H1 (cell line): ENCODE results near the gene FGGY. TPM values are rescaled to one million over a fixed set of nuclear protein-coding genes. Genes with fewer than 3 reads are reported as not detected.

ENCODE experiments used
- ATF3 ChIP-seq: IDR thresholded peaks from 2 replicates; pipeline ENCODE4 v1.6.1; 2011; ENCODE audit warnings: low read depth, mild to moderate bottlenecking, low read length; ENCODE audit not compliant: insufficient read depth
- CHD7 ChIP-seq: fragments of 300-600 bp; sonication (generic); IDR thresholded peaks from 2 replicates; pipeline ENCODE4 v1.7.1; 2012; ENCODE audit warnings: low read length, moderate library complexity, mild to moderate bottlenecking, inconsistent platforms; ENCODE audit not compliant: insufficient replicate concordance
- HDAC2 ChIP-seq, 2 experiments: fragments of 300-600 bp in 1 of 2; sonication (generic) in 1 of 2; IDR thresholded peaks; 2 replicates each; pipeline ENCODE4 v1.6.1; 2011 to 2012; ENCODE audit warnings: low read depth in 2 of 2, low read length in 2 of 2, mild to moderate bottlenecking in 2 of 2, moderate library complexity in 2 of 2, borderline replicate concordance in 1 of 2, inconsistent platforms in 1 of 2
- POLR2A ChIP-seq, 2 experiments: IDR thresholded peaks; 1 replicate in 1 of 2; 2 replicates in 1 of 2; pipeline ENCODE4 v1.6.1; 2011; ENCODE audit warnings: low read depth in 2 of 2, low read length in 2 of 2, mild to moderate bottlenecking in 2 of 2; ENCODE audit errors: control extremely low read depth in 1 of 2
- USF2 ChIP-seq: IDR thresholded peaks from 2 replicates; pipeline ENCODE4 v1.6.1; 2011; ENCODE audit warnings: low read length, improper control_type of control experiment
- ZNF274 ChIP-seq: IDR thresholded peaks from 2 replicates; pipeline ENCODE4 v1.7.0; 2012; ENCODE audit warnings: low read length, borderline replicate concordance; ENCODE audit errors: extremely low read depth
- polyA plus RNA-seq, 7 experiments: library from polyadenylated mRNA; depleted of rRNA in 3 of 7; stranded (reverse) in 5 of 7; unstranded in 2 of 7; fragments of >200 nt in 5 of 7; fragments of 200-250 nt in 2 of 7; gene quantifications; 1 replicate in 5 of 7; 2 replicates in 1 of 7; 4 replicates in 1 of 7; pipeline versions ENCODE4 v1.2.1 to v1.2.3, GENCODE V29; 2011 to 2013; ENCODE audit warnings: missing spikeins in 2 of 7, mixed read lengths in 2 of 7
- total RNA-seq: library from RNA; stranded (reverse); fragmentation: NEBNext Ultra II Directional; extraction: Animal tissue kit (Norgen Biotek cat#: 25700); gene quantifications from 2 replicates; pipeline ENCODE4 v1.2.1, GENCODE V29; 2021

FGGY gene
- total and polyA plus RNA-seq, 2 of the 8 experiments (the other 6 are each of a cell fraction or from before 2014, with no cell fraction given) = 10.3 to 12.5 TPM

- TF ChIP-seq CHD7 (no peak), HDAC2 (IDR thresholded peaks at IDR 0.05; ENCODE audit: borderline replicate concordance in 1 of 2, low read depth in 2 of 2, low read length in 2 of 2) (no peak), POLR2A (IDR thresholded peaks at IDR 0.05; ENCODE audit: control extremely low read depth in 1 of 2, low read depth in 2 of 2, low read length in 2 of 2) (no peak), ATF3 (no peak), ZNF274 (no peak), USF2 (no peak)
Observed at GRCh38 chr1:59394706-59395425, 98.0 kb downstream of the FGGY start (continued).
